Airway epithelial cell (primary cell): Measurements from ENCODE around the gene SETDB2. TPM values are rescaled to one million over a fixed set of nuclear protein-coding genes. Genes with fewer than 3 reads are reported as not detected.

Experiments used
- total RNA-seq: library from RNA; depleted of rRNA; stranded (reverse); fragments of >200 nt; gene quantifications from 2 replicates; pipeline ENCODE4 v1.2.3, GENCODE V29; 2015

SETDB2 gene, protein sequence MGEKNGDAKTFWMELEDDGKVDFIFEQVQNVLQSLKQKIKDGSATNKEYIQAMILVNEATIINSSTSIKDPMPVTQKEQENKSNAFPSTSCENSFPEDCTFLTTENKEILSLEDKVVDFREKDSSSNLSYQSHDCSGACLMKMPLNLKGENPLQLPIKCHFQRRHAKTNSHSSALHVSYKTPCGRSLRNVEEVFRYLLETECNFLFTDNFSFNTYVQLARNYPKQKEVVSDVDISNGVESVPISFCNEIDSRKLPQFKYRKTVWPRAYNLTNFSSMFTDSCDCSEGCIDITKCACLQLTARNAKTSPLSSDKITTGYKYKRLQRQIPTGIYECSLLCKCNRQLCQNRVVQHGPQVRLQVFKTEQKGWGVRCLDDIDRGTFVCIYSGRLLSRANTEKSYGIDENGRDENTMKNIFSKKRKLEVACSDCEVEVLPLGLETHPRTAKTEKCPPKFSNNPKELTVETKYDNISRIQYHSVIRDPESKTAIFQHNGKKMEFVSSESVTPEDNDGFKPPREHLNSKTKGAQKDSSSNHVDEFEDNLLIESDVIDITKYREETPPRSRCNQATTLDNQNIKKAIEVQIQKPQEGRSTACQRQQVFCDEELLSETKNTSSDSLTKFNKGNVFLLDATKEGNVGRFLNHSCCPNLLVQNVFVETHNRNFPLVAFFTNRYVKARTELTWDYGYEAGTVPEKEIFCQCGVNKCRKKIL
- 2.4 and 2.8 TPM in 2 replicates for total RNA-seq

DNA sequence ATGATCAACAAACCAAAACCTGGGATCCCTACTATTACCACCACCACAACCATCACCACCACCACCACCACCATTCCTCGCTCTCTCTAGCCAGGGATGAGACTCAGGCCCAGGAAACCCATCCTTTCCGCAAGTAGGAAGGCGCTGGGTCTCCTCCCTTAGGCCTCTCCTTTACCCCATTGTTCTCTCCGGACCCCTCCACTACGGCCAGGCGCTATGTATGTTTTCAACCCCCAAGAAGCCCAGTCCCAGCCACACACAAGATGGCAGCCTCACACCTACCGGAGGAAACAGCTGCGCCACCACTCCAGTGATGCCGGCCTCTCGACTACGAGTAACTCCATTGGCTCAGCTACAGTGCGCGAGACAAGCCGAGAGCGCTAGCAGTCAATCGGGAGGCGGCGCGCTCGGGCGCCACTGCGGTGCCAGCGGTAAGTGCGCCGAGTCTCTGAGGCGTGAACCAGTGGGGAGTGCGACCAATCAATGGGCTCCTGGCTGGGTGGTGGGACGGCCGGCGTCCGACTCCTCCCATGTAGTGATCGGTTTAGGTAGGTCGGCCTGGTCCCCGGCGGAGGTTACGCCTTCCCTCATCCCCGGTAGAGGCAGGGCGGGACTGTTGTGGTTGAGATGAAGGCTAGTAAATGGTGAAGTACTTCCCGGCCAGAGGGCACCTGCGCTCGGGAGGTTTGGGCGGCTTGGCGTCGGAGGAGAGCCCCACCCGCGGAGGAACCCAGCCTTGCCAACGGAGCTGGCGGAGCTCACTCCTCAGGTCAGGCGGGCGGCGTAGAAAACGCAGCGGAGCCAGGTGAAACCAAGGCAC is at the start of gene SETDB2, which contains the start of gene CAB39L:
TSS of gene SETDB2 (plus strand) at position 571 of the 820 bp plus-strand sequence. CDS start 7,620 bp downstream, outside the sequence.
TSS of gene CAB39L (minus strand) at position 361 of the 820 bp plus-strand sequence. CDS start 61,154 bp downstream, outside the sequence.

DNA sequence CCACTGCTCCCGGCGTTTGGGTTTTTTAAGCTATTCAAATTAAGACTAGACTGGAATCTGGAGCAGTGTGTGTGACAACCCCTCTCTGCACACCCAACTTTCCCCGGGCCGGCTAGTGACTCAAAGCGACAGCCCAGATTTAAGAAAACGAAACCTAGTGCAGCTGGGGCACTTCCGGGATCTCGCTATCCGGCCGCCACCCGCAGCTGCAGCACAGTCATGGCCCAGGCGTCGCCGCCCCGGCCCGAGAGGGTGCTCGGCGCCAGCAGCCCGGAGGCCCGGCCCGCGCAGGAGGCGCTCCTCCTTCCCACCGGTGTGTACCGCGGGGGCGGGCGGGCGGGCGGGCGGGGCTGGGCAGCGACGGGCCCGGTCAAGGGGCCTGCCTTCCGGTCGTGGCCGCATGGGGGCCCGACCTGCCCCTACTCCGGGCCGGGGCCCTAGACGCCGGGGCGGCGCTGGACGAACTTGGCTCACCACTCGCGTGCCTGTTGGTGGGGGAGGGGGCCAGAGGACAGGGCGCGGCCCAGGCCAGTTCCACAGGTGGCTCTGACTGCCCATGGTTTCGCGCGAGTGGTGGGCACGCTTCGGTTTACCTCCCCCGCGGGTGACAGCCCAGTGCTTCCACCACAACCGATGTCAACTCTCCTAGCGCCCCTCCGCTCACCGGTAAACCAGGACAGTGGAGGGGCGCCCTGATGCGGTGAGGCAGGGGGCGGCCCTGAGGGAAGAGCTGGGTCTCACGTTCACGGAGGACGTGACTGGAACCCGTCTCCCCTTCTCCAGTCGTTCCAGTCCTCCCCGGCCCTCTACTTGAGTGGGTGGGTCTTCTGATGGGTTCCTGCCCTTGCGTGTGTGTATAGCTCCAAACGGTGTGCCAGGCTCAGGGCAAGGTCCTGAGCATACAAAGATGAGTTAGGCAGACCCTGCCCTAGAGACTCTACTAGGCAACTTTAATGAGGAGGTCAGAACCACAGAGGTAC is 52.0 kb downstream of the SETDB2 start, which contains the start of gene PHF11:
TSS of gene PHF11 (plus strand) at position 171 of the 980 bp plus-strand sequence. CDS start at position 220, 49 bp downstream.

Other genes with a start within 250 kb of the SETDB2 start
- not detected in 2 replicates for gene MLNR, start 223.9 kb upstream of the SETDB2 start, total RNA-seq
- gene CDADC1, start 196.3 kb upstream of the SETDB2 start, total RNA-seq = 2.0 and 2.4 TPM in 2 replicates
- 7.8 and 8.4 TPM in 2 replicates for gene CAB39L, start 210 bp upstream of the SETDB2 start, total RNA-seq
- 10.2 and 19.7 TPM in 2 replicates for gene PHF11, start 51.7 kb downstream of the SETDB2 start, total RNA-seq
- gene RCBTB1, start 141.3 kb downstream of the SETDB2 start, total RNA-seq = 5.0 and 5.5 TPM in 2 replicates
- gene ARL11, start 184.2 kb downstream of the SETDB2 start, total RNA-seq = 0.07 TPM in 1 of 2 replicates, not detected in the other
- gene EBPL, start 247.2 kb downstream of the SETDB2 start, total RNA-seq = 136 and 171 TPM in 2 replicates